GM12878 (cell line): ENCODE results near the gene TMPRSS7. TPM values are rescaled to one million over a fixed set of nuclear protein-coding genes. Genes with fewer than 3 reads are reported as not detected.

ENCODE experiments used
- ATAC-seq: fragments of 200-7000 bp; cut with Tn5 transposase; 3 replicates; pipeline ENCODE4 v1.9.1; 2020; ENCODE audit warnings: mild to moderate bottlenecking, moderate library complexity
- BruUV-seq: library from RNA; stranded (reverse); fragments of 400-500 nt; replicated peaks from 2 replicates; lab custom pipeline; 2021; lab: Mats Ljungman, UMichigan
- CTCF ChIA-PET: fragments of 300-600 bp; sonication (Branson Sonifier 250); formaldehyde crosslinking; extraction: SDS; loops from one replicate; lab custom pipeline; 2021; ENCODE audit warnings: inconsistent platforms; lab: Yijun Ruan, JAX
- POLR2A ChIA-PET: fragments of 350-600 bp; formaldehyde crosslinking; extraction: SDS; loops from one replicate; lab custom pipeline; 2021; ENCODE audit warnings: inconsistent platforms; lab: Charles Lee
- RAD21 ChIA-PET: fragments of 300-600 bp; sonication (Branson Sonifier 250); formaldehyde crosslinking; loops from one replicate; lab custom pipeline; 2023; ENCODE audit warnings: antibody characterized with exemption; ENCODE audit not compliant: unreplicated experiment; lab: Charles Lee
- SMC1A ChIA-PET: fragments of 300-600 bp; sonication (Branson Sonifier 250); formaldehyde crosslinking; loops from one replicate; lab custom pipeline; 2023; ENCODE audit not compliant: unreplicated experiment, uncharacterized antibody; lab: Charles Lee
- DNase-seq: peaks from one replicate; pipeline ENCODE4 v3.0.0-alpha.2; 2011; ENCODE audit warnings: low read depth, low spot score
- FAIRE-seq: peaks from 3 replicates; lab custom pipeline; 2011; peaks lifted over from hg19 to GRCh38; lab: Jason Lieb, UNC
- H2AFZ ChIP-seq: 2 replicates; pipeline ENCODE4 v1.6.0; 2011; ENCODE audit warnings: low read depth, low read length, control low read depth; ENCODE audit not compliant: control insufficient read depth
- H3K27ac ChIP-seq: 2 replicates; pipeline ENCODE4 v1.5.1; 2011; ENCODE audit warnings: control low read depth; ENCODE audit not compliant: control insufficient read depth, insufficient read depth
- H3K27me3 ChIP-seq, 2 experiments: replicated peaks in 1 of 2; 2 replicates each; pipeline versions ENCODE4 v1.6.0 to v1.6.1; 2011; ENCODE audit warnings: low read length in 1 of 2; ENCODE audit not compliant: control insufficient read depth in 2 of 2, insufficient read depth in 2 of 2
- H3K36me3 ChIP-seq, 2 experiments: 2 replicates each; pipeline ENCODE4 v1.5.1; 2011; ENCODE audit warnings: low read length in 1 of 2; ENCODE audit not compliant: control insufficient read depth in 2 of 2, insufficient read depth in 2 of 2
- H3K4me1 ChIP-seq: 2 replicates; pipeline ENCODE4 v1.6.1; 2011; ENCODE audit warnings: mild to moderate bottlenecking, low read length, moderate library complexity, mixed read lengths; ENCODE audit not compliant: control insufficient read depth, insufficient read depth
- H3K4me2 ChIP-seq: 2 replicates; pipeline ENCODE4 v1.6.0; 2011; ENCODE audit warnings: control low read depth; ENCODE audit not compliant: control insufficient read depth, insufficient read depth
- H3K4me3 ChIP-seq: fragments of 200-600 bp; sonication (generic); 2 replicates; pipeline ENCODE4 v1.5.1; 2016
- H3K79me2 ChIP-seq: 2 replicates; pipeline ENCODE4 v1.6.0; 2011; ENCODE audit warnings: low read length; ENCODE audit not compliant: control insufficient read depth, insufficient read depth
- H3K9ac ChIP-seq: 2 replicates; pipeline ENCODE4 v1.8.0; 2011; ENCODE audit warnings: low read length, control low read depth, mixed read lengths; ENCODE audit not compliant: control insufficient read depth, insufficient read depth
- H3K9me3 ChIP-seq: replicated peaks from 3 replicates; pipeline ENCODE4 v1.5.1; 2011; ENCODE audit warnings: mild to moderate bottlenecking, low read length; ENCODE audit not compliant: control insufficient read depth, insufficient read depth
- H4K20me1 ChIP-seq: 2 replicates; pipeline ENCODE4 v1.6.0; 2011; ENCODE audit not compliant: control insufficient read depth, insufficient read depth
- CBX3 ChIP-seq: fragments of 200-600 bp; sonication (generic); IDR thresholded peaks from 2 replicates; pipeline ENCODE4 v1.6.1; 2016; ENCODE audit warnings: low read depth, borderline replicate concordance
- CEBPB ChIP-seq, 2 experiments: fragments of 150-350 bp in 1 of 2; IDR thresholded peaks; 2 replicates each; pipeline ENCODE4 v1.6.1; 2012 to 2014; ENCODE audit warnings: low read depth in 2 of 2, low read length in 2 of 2, borderline replicate concordance in 1 of 2, inconsistent platforms in 1 of 2
- FOXM1 ChIP-seq: IDR thresholded peaks from 2 replicates; pipeline ENCODE4 v1.6.1; 2012; ENCODE audit warnings: low read depth, mild to moderate bottlenecking, inconsistent platforms, low read length, moderate library complexity
- GATAD2B ChIP-seq: fragments of 450-650 bp; conservative IDR thresholded peaks from 2 replicates; pipeline ENCODE4 v1.6.1; 2017; ENCODE audit warnings: low read depth, mild to moderate bottlenecking, moderate library complexity
- LARP7 ChIP-seq: fragments of 450-650 bp; IDR thresholded peaks from 2 replicates; pipeline ENCODE4 v1.6.1; 2017; ENCODE audit warnings: mild to moderate bottlenecking
- NFYB ChIP-seq: IDR thresholded peaks from 2 replicates; pipeline ENCODE4 v1.6.1; 2011; ENCODE audit warnings: low read depth, mild to moderate bottlenecking, low read length, improper control_type of control experiment, moderate library complexity; ENCODE audit not compliant: insufficient read depth
- POU2F2 ChIP-seq: IDR thresholded peaks from 3 replicates; pipeline ENCODE4 v1.6.1; 2011; ENCODE audit warnings: low read depth, mild to moderate bottlenecking, low read length, borderline replicate concordance
- WRNIP1 ChIP-seq: IDR thresholded peaks from 2 replicates; pipeline ENCODE4 v1.6.1; 2011; ENCODE audit warnings: low read depth, low read length, improper control_type of control experiment, borderline replicate concordance
- ZBTB11 ChIP-seq: fragments of 450-650 bp; formaldehyde crosslinking; IDR thresholded peaks from 2 replicates; pipeline ENCODE4 v1.5.0; 2022; ENCODE audit warnings: mild to moderate bottlenecking, missing genetic modification characterization
- WGBS: methylation state at CpG from one replicate; pipeline ENCODE4 v1.1.6; 2016; ENCODE audit warnings: low lambda C conversion rate; ENCODE audit not compliant: insufficient replicate concordance, insufficient coverage; ENCODE audit errors: missing lambda C conversion rate; 5-methylcytosine and 5-hydroxymethylcytosine counted together
- in situ Hi-C: fragments of 300-500 bp; cut with MboI; formaldehyde crosslinking; loops from 9 replicates; pipeline ENCODE4 v1.14.3; 2018; ENCODE audit warnings: mixed read lengths
- intact Hi-C: fragments of 100-400 bp; cut with micrococcal nuclease; formaldehyde crosslinking; loops from one replicate; pipeline ENCODE4 v1.14.2; 2022; ENCODE audit not compliant: unreplicated experiment
- polyA plus RNA-seq, 11 experiments: library from polyadenylated mRNA; depleted of rRNA in 4 of 11; unstranded in 6 of 11; stranded (reverse) in 5 of 11; fragments of >200 nt; fragmentation: Nextera tagmentation in 4 of 11; fragmentation: Illumina TruSeq in 1 of 11; extraction: Ambion mirVana in 4 of 11; extraction: Trizol in 1 of 11; gene quantifications; 1 replicate in 1 of 11; 2 replicates in 10 of 11; pipeline versions ENCODE4 v1.2.1 to v1.2.3, GENCODE V29; 2011 to 2016; ENCODE audit warnings: inconsistent platforms in 2 of 11, missing spikeins in 2 of 11, low read depth in 1 of 11
- total RNA-seq, 4 experiments: library from RNA; depleted of rRNA in 3 of 4; stranded (reverse); fragments of >200 nt in 3 of 4; fragmentation: Illumina TruSeq in 1 of 4; extraction: Trizol in 1 of 4; gene quantifications; 2 replicates each; pipeline versions ENCODE4 v1.2.1 to v1.2.3, GENCODE V29; 2013 to 2021
- TF ChIP-seq, protein P1 (sequence below): fragments of 450-650 bp; IDR thresholded peaks from 2 replicates; pipeline ENCODE4 v1.6.1; 2017; ENCODE audit warnings: low read depth, mild to moderate bottlenecking, moderate library complexity
- TF ChIP-seq, protein P2 (sequence below): IDR thresholded peaks from 2 replicates; pipeline ENCODE4 v1.6.1; 2012; ENCODE audit warnings: low read length, inconsistent platforms

The TMPRSS7 gene
- total and polyA plus RNA-seq, 10 of the 15 experiments (the other 5 are each of a cell fraction or from before 2014, with no cell fraction given), result 0.03 TPM; not detected in 9

DNA sequence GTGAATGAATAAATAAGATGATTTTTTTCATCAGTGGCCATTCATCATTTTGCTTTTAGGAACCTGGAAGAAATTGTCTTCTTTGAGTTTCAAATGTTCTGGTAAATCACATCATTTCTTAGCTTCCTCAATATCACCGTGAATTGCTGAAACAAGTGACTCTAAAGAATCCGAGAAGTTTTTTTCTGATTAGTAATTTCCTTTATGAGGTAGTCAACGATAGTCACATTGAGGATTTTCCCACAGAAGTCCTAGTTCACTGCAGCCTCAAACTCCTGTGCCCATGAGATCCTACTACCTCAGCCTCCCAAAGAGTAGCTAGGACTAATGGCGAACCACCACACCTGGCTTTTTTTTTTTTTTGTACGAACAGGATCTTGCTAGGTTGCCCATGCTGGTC lies 3.6 kb upstream of the TMPRSS7 start:
- ATAC-seq, result no peak
- RAD21 ChIA-PET, result no interaction called here
- WGBS, result 68% methylated on average over 5 of the region's 5 CpGs

GRCh38 chr3:112032098-112032731 lies 2.3 kb upstream of the TMPRSS7 start:
- no peak for DNase-seq
- RAD21 ChIA-PET, result interaction anchor here (1.2 kb wide), 1 partner anchor 19 kb away, joined by 8 read pairs; no protein-coding TSS in a partner anchor
- 42% methylated on average over 5 of the region's 5 CpGs for WGBS
- TF ChIP-seq GATAD2B (no peak), FOXM1 (no peak), WRNIP1 (no peak), ZBTB11 (CRISPR knock-in tag) (no peak)
- TF ChIP-seq, protein P1, sequence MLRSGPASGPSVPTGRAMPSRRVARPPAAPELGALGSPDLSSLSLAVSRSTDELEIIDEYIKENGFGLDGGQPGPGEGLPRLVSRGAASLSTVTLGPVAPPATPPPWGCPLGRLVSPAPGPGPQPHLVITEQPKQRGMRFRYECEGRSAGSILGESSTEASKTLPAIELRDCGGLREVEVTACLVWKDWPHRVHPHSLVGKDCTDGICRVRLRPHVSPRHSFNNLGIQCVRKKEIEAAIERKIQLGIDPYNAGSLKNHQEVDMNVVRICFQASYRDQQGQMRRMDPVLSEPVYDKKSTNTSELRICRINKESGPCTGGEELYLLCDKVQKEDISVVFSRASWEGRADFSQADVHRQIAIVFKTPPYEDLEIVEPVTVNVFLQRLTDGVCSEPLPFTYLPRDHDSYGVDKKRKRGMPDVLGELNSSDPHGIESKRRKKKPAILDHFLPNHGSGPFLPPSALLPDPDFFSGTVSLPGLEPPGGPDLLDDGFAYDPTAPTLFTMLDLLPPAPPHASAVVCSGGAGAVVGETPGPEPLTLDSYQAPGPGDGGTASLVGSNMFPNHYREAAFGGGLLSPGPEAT, result no peak
- TF ChIP-seq, protein P2, sequence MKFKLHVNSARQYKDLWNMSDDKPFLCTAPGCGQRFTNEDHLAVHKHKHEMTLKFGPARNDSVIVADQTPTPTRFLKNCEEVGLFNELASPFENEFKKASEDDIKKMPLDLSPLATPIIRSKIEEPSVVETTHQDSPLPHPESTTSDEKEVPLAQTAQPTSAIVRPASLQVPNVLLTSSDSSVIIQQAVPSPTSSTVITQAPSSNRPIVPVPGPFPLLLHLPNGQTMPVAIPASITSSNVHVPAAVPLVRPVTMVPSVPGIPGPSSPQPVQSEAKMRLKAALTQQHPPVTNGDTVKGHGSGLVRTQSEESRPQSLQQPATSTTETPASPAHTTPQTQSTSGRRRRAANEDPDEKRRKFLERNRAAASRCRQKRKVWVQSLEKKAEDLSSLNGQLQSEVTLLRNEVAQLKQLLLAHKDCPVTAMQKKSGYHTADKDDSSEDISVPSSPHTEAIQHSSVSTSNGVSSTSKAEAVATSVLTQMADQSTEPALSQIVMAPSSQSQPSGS, result no peak

More for the DNA sequence above, 3.6 kb upstream of the TMPRSS7 start:
- BruUV-seq, result no TSS peak
- no peaks in the 10 kb centered on the region for H4K20me1 ChIP-seq
- no peak overlapping the region for H2AFZ ChIP-seq
- no peaks in the 10 kb centered on the region for H3K79me2 ChIP-seq
- ChIA-PET CTCF (interaction anchor here (0.8 to 3.0 kb wide), 3 partner anchors 13 to 314 kb away, joined by 3 to 21 read pairs (median 3); no protein-coding TSS in a partner anchor), SMC1A (no interaction called here), POLR2A (no interaction called here)
- in situ Hi-C loops, result no loop called here
- intact Hi-C loops, result no loop called here
- 0 out of 4 replicates have a peak, but pooled peaks cover 0 to 2% of the 10 kb centered on the region in 2 experiments for H3K27me3 ChIP-seq
- no peak overlapping the region for H3K27ac ChIP-seq
- H3K4me3 ChIP-seq, result no peak overlapping the region
- DNase-seq (no peak), FAIRE-seq (no peak)
- H3K4me1 ChIP-seq, result no peaks in the 10 kb centered on the region
- TF ChIP-seq LARP7 (no peak), NFYB (no peak), CEBPB (IDR thresholded peaks at IDR 0.05; ENCODE audit: borderline replicate concordance in 1 of 2, low read depth in 2 of 2, low read length in 2 of 2) (no peak), CBX3 (no peak), POU2F2 (no peak)
- H3K9me3 ChIP-seq, result no peaks in the 10 kb centered on the region
- no peak overlapping the region for H3K4me2 ChIP-seq
- H3K9ac ChIP-seq, result no peak overlapping the region
- no peaks in the 10 kb centered on the region for H3K36me3 ChIP-seq

More at GRCh38 chr3:112032098-112032731, 2.3 kb upstream of the TMPRSS7 start:
- Histone ChIP-seq H3K36me3 (no peaks in the 10 kb centered on the region), H3K4me3 (no peak overlapping the region), H3K79me2 (no peaks in the 10 kb centered on the region), H3K4me1 (no peaks in the 10 kb centered on the region), H4K20me1 (no peaks in the 10 kb centered on the region), H2AFZ (no peak overlapping the region), H3K9me3 (no peaks in the 10 kb centered on the region), H3K4me2 (no peak overlapping the region), H3K9ac (no peak overlapping the region), H3K27ac (no peak overlapping the region), H3K27me3 (0 out of 4 replicates have a peak, but pooled peaks cover 0 to 2% of the 10 kb centered on the region in 2 experiments)
- ATAC-seq (no peak), FAIRE-seq (no peak)
- no TSS peak for BruUV-seq
- SMC1A ChIA-PET, result interaction anchor here (1.0 to 1.2 kb wide), 3 partner anchors 15 to 54 kb away, joined by 3 to 4 read pairs (median 3); partner anchors contain the start of gene ABHD10
- in situ Hi-C loops, result no loop called here
- CTCF ChIA-PET, result interaction anchor here (1.4 to 3.0 kb wide), 2 partner anchors 9 to 19 kb away, joined by 4 to 21 read pairs; no protein-coding TSS in a partner anchor
- POLR2A ChIA-PET, result no interaction called here
- intact Hi-C loops, result no loop called here
